ENCODE measurements around the gene ZDHHC13. TPM values are rescaled to one million over a fixed set of nuclear protein-coding genes. Genes with fewer than 3 reads are reported as not detected.

Gene ZDHHC13
- total RNA-seq, 2 donors from 2014 or later, result 25.1 to 26.3 TPM

DNA sequence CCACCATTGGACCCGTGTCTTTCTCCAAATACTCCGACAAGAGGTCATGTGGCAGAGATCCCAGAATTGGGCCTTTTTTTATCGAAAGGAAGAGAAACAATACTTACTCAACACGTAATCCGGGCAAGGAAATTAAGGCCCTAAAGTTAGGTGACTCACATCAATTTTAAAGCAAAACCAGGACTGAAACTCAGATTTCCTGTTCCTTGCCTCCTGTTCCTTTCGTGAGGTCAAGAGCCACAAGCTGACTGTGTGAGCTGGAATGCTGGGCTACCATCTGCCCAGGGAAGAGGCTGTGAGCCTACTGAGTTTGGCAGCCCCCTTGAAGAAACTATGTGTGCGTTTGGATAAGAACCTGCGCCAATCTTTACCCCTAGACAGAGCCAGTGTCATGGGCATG is 29.3 kb upstream of the ZDHHC13 start:
- Mint-ChIP-seq H3K4me1 (ENCODE audit: low read depth) (no peaks in the 10 kb centered on the region), H3K27me3 (ENCODE audit: low read depth) (peaks cover 26% of the 10 kb centered on the region), H3K36me3 (ENCODE audit: insufficient read depth in 2 of 2) (no peaks in the 10 kb centered on the region), H3K9me3 (no peaks in the 10 kb centered on the region), H3K4me3 (no peak overlapping the region), H3K27ac (no peak overlapping the region)
- DNase-seq, result no peak
- ATAC-seq (replicated peaks in 1 of 2), result no peak

DNA sequence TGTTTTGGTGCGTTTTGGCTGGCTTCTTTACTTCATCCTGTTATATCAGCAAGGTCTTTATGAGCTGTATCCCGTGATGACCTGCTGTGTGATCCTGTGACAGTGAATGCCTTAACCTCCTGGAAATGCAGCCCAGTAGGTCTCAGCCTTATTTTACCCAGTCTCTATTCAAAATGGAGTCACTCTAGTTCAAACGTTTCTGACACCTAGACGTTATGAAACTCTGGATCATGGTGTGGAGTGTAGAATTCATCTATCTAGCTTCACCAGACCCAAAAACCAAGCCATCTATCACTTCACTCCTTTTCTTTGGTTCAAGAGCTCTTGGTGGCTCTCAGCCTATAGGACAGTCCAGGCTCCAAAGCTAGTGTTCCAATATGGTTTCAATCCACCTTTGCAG is 28.2 kb upstream of the ZDHHC13 start:
- Mint-ChIP-seq H3K4me3 (no peak overlapping the region), H3K4me1 (ENCODE audit: low read depth) (no peaks in the 10 kb centered on the region), H3K27ac (no peak overlapping the region), H3K27me3 (ENCODE audit: low read depth) (peaks cover 36% of the 10 kb centered on the region), H3K36me3 (ENCODE audit: insufficient read depth in 2 of 2) (no peaks in the 10 kb centered on the region), H3K9me3 (no peaks in the 10 kb centered on the region)
- ATAC-seq (replicated peaks in 1 of 2), result no peak
- DNase-seq, result no peak

DNA sequence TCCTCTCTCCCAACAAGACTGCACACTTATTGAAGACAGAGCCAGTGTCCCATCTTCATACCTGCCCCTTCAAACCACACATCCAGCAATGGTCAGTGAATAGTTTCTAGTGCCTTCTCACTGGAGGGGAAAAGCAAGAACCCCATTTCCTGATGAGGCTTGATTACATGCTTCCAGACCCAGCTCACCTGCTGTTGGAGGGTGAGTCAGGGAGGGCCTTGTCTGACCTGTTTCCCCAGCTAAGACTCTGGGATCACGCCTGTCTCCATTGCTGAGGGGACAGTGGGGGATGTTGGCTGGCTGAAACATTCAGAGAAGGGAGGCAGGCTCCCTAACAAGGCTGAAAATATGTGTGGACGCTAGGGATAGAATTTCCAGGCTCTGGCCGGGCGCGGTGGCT is 27.5 kb upstream of the ZDHHC13 start:
- Mint-ChIP-seq H3K4me3 (no peak overlapping the region), H3K4me1 (ENCODE audit: low read depth) (no peaks in the 10 kb centered on the region), H3K9me3 (no peaks in the 10 kb centered on the region), H3K27ac (no peak overlapping the region), H3K36me3 (ENCODE audit: insufficient read depth in 2 of 2) (no peaks in the 10 kb centered on the region), H3K27me3 (ENCODE audit: low read depth) (peaks cover 36% of the 10 kb centered on the region)
- no peak for ATAC-seq (replicated peaks in 1 of 2)
- no peak for DNase-seq

DNA sequence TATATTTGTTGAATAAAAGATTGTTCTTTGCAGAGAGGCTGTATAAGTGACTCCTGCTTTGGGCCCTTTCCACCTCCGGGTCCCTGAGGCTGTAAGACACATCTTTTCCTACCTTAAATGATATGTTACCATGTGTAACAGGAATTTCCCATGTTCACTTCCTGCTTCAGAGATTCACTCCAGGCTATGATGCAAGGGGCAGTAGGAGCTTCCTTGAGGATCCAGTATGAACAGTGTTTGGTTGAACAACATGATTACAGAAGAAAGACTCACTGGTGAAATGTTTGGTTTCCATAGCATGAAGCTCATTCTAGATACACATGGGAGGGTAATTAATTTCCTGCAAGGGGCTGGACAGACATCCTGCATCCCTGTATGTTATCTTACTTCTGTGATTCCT is 25.6 kb upstream of the ZDHHC13 start:
- Mint-ChIP-seq H3K9me3 (no peaks in the 10 kb centered on the region), H3K36me3 (ENCODE audit: insufficient read depth in 2 of 2) (no peaks in the 10 kb centered on the region), H3K27me3 (ENCODE audit: low read depth) (peaks cover 36% of the 10 kb centered on the region), H3K4me1 (ENCODE audit: low read depth) (no peaks in the 10 kb centered on the region), H3K27ac (no peak overlapping the region), H3K4me3 (no peak overlapping the region)
- ATAC-seq (replicated peaks in 1 of 2), result no peak
- no peak for DNase-seq

DNA sequence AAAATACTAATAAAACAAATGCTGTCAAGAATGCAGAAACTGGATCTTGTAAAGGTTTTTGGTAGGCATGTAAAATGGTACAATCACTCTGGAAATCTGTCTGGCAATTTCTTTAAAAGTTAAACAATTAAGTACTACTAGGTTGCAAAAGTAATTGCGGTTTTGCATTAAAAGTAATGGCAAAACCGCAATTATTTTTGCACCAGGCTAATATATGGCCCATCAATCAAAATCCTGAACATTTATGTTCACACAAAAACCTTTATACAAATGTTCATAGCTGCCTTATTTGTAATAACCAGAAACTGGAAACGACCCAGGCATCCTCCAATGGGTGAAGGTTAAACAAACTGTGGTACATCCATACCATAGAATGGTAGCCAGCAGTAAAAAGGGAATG is 24.6 kb upstream of the ZDHHC13 start:
- Mint-ChIP-seq H3K27ac (no peak overlapping the region), H3K4me3 (no peak overlapping the region), H3K36me3 (ENCODE audit: insufficient read depth in 2 of 2) (no peaks in the 10 kb centered on the region), H3K27me3 (ENCODE audit: low read depth) (peaks cover 39% of the 10 kb centered on the region), H3K4me1 (ENCODE audit: low read depth) (no peaks in the 10 kb centered on the region), H3K9me3 (no peaks in the 10 kb centered on the region)
- ATAC-seq (replicated peaks in 1 of 2) (no peak), DNase-seq (no peak)

DNA sequence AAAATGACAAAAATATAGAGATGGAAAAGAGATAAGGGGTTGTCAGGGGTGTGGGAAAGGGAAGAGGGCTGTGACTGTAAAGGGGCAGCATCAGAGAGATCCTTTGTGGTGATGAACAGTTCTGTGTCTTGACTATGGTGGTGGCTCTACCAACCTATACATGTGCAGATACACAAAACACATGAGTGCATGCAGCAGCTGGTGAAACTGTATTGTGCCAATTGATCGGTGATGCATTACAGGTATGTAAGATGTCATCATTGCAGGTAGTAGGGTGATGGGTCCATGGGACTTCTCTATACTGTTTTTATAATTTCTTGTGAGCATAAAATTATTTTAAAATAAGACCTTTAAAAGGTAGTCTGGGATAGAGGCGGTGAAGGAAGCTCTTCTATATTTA is 24.1 kb upstream of the ZDHHC13 start:
- Mint-ChIP-seq H3K4me3 (no peak overlapping the region), H3K27ac (no peak overlapping the region), H3K9me3 (peaks cover 0 to 2% of the 10 kb centered on the region in 2 donors), H3K27me3 (ENCODE audit: low read depth) (peaks cover 44% of the 10 kb centered on the region), H3K4me1 (ENCODE audit: low read depth) (no peaks in the 10 kb centered on the region), H3K36me3 (ENCODE audit: insufficient read depth in 2 of 2) (no peaks in the 10 kb centered on the region)
- no peak for ATAC-seq (replicated peaks in 1 of 2)
- no peak for DNase-seq

DNA sequence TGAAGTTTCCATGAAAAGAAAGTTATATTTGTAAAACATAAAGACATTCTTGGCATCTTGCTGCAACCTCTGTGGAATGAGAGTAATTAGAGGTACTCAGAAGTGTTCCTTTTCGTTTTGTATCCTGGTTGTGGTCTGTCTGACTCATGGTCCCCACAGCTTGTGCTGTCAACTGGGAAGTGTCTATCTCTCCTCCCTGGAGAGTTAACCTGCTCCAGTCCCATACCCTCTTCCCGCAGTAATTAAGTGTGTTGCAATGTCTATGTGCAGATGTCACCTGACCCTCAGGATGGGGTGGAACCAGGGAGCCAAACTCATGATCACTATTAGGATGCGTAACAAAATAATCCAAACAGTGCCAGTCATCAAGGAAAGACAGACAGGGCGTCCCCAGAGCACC is 23.0 kb upstream of the ZDHHC13 start:
- H3K4me3 Mint-ChIP-seq, result no peak overlapping the region
- no peaks in the 10 kb centered on the region for H3K36me3 Mint-ChIP-seq (ENCODE audit: insufficient read depth in 2 of 2)
- H3K4me1 Mint-ChIP-seq (ENCODE audit: low read depth), result no peaks in the 10 kb centered on the region
- no peak overlapping the region for H3K27ac Mint-ChIP-seq
- peaks cover 0 to 2% of the 10 kb centered on the region in 2 donors for H3K9me3 Mint-ChIP-seq
- DNase-seq (no peak), ATAC-seq (replicated peaks in 1 of 2) (no peak)
- H3K27me3 Mint-ChIP-seq (ENCODE audit: low read depth), result peaks cover 44% of the 10 kb centered on the region

DNA sequence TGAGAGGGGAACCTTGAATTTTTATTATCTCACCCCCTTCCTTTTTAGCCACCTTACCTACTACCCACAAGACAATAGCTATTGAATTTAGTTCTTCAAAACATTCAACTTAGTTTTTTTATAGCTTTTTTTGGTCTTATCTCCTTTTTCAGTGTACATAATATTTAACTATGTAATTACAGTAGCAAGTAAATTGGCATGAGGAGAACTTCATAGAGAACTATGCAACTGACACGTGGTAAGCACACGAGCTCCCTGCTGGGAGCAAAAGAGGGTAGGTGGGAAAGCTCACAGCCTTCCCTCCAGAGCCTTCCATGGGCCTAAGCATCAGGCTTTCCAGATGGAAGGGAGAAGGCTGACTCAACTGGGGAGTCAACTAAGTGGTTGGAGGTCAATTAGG is 22.1 kb upstream of the ZDHHC13 start:
- no peak overlapping the region for H3K4me3 Mint-ChIP-seq
- no peak for ATAC-seq (replicated peaks in 1 of 2)
- no peaks in the 10 kb centered on the region for H3K4me1 Mint-ChIP-seq (ENCODE audit: low read depth)
- no peaks in the 10 kb centered on the region for H3K36me3 Mint-ChIP-seq (ENCODE audit: insufficient read depth in 2 of 2)
- peaks cover 0 to 2% of the 10 kb centered on the region in 2 donors for H3K9me3 Mint-ChIP-seq
- no peak overlapping the region for H3K27ac Mint-ChIP-seq
- H3K27me3 Mint-ChIP-seq (ENCODE audit: low read depth), result peaks cover 39% of the 10 kb centered on the region
- DNase-seq, result no peak

DNA sequence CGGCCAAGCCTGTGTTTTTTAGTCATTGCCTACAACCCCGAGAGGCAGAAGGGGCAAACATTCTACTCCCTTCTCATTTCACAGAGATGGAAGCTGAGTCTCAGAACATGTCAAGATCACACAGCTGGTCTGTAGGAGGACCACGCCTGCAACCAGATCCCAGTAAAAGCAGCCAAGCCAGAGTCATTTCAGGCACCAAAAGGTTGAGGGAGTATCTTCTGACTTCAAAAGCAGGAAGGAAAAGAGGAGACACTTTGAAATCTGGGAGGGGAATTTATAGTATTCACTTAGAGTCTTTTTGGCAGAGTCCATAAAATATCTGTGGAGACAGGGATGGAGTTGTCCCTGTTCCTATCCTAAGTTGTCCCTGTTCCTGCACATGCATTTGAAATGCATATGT is 17.9 kb upstream of the ZDHHC13 start:
- Mint-ChIP-seq H3K27ac (no peak overlapping the region), H3K4me1 (ENCODE audit: low read depth) (no peaks in the 10 kb centered on the region), H3K4me3 (no peak overlapping the region), H3K9me3 (peaks cover 2% of the 10 kb centered on the region in 2 donors), H3K36me3 (ENCODE audit: insufficient read depth in 2 of 2) (no peaks in the 10 kb centered on the region), H3K27me3 (ENCODE audit: low read depth) (peaks cover 20% of the 10 kb centered on the region)
- DNase-seq (no peak), ATAC-seq (replicated peaks in 1 of 2) (no peak)

DNA sequence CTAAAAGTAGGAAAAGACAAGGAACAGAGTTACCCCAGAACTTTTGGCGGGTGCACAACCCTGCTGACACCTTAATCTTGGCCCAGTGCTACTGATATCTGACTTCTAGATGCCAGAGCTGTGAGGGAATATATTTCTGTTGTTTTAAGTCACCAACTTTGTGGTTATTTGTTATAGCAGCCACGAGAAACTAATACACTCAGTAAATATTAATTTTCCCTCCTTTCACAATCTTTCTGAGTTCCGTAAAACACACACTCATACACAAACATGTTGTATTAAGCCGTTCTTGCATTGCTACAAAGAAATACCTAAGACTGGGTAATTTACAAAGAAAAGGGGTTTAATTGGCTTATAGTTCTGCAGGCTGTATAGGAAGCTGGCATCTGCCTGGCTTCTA is 16.1 kb upstream of the ZDHHC13 start:
- DNase-seq (no peak), ATAC-seq (replicated peaks in 1 of 2) (no peak)
- Mint-ChIP-seq H3K27me3 (ENCODE audit: low read depth) (peaks cover 20% of the 10 kb centered on the region), H3K4me3 (no peak overlapping the region), H3K9me3 (peaks cover 2% of the 10 kb centered on the region in 2 donors), H3K27ac (no peak overlapping the region), H3K36me3 (ENCODE audit: insufficient read depth in 2 of 2) (no peaks in the 10 kb centered on the region), H3K4me1 (ENCODE audit: low read depth) (no peaks in the 10 kb centered on the region)

DNA sequence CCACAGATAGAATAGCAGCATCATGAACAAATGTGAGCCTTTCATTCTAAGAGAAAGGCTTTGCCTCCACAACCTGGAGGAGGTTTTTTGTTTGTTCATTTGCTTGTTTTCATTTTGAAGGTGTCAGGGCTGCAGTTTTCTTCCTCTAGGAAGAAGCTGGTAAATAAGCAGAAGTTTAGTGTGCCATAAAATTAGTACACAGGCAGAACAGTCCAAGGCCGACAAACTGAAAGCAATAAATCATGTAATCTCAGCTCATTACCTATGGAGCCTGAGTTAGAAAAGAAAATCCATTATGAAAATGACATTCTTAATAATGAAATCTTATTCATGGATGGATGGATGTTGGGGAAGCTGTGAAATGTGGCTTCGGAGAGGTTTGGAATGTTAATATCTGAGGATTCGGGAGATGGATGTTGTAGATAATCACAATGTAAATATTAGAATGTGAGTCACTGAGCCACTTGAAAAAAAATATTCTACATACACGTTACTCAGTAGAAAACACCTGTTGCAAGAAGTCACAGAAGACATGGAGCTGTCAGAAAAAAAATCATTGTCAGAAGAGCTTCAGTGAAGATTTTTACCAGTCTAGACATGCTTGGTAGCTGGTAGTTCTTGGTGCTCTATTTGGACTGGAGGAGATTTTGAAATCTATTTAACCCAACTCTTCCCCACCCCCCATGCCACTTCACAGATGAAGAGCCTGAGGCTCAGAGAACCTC is 15.0 kb upstream of the ZDHHC13 start:
- H3K27me3 Mint-ChIP-seq (ENCODE audit: low read depth), result peaks cover 17% of the 10 kb centered on the region
- no peak overlapping the region for H3K4me3 Mint-ChIP-seq
- no peaks in the 10 kb centered on the region for H3K4me1 Mint-ChIP-seq (ENCODE audit: low read depth)
- no peaks in the 10 kb centered on the region for H3K36me3 Mint-ChIP-seq (ENCODE audit: insufficient read depth in 2 of 2)
- no peak overlapping the region for H3K27ac Mint-ChIP-seq
- ATAC-seq (replicated peaks in 1 of 2) (no peak), DNase-seq (no peak)
- peaks cover 2% of the 10 kb centered on the region in 2 donors for H3K9me3 Mint-ChIP-seq

DNA sequence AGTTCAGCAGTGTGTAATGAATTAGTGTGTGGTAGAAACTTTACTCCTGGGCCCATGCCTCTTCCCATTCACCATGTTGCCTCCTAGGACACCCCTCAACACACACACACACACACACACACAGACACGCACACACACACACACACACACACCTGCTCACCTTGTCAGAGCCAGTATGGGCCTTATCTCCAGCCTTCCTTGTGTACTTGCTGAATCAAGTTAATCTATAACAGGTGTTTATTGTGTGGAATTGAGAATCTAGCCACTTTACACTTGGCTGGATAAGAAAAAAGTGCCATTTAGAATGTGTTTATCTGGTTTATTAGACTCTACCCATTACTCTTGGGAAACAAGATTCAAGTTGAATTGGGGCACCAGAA is 14.5 kb upstream of the ZDHHC13 start:
- H3K4me1 Mint-ChIP-seq (ENCODE audit: low read depth), result no peaks in the 10 kb centered on the region
- H3K9me3 Mint-ChIP-seq, result peaks cover 2% of the 10 kb centered on the region in 2 donors
- no peaks in the 10 kb centered on the region for H3K36me3 Mint-ChIP-seq (ENCODE audit: insufficient read depth in 2 of 2)
- H3K27ac Mint-ChIP-seq, result no peak overlapping the region
- peaks cover 11% of the 10 kb centered on the region for H3K27me3 Mint-ChIP-seq (ENCODE audit: low read depth)
- no peak for DNase-seq
- H3K4me3 Mint-ChIP-seq, result no peak overlapping the region
- ATAC-seq (replicated peaks in 1 of 2), result no peak

DNA sequence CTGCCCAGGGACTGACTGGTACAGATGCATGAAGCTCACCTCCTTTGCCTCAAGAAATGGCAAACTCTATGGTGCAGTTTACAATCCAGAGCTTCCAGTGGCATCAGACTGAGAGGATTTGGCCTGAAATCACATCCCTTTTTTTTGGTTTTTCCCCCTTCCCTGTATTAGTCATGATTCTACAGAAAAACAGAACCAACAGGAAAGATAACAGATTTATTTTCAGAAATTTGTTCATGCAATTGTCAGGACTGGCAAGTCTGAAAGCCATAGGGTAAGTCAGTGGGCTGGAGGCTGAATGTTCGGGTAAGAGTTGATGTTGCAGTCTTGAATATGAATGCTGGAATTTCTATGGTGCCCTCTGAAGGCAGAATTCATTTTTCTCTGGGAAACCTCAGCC is 12.0 kb upstream of the ZDHHC13 start:
- peaks cover 0 to 2% of the 10 kb centered on the region in 2 donors for H3K9me3 Mint-ChIP-seq
- H3K36me3 Mint-ChIP-seq (ENCODE audit: insufficient read depth in 2 of 2), result no peaks in the 10 kb centered on the region
- DNase-seq, result no peak
- no peak for ATAC-seq (replicated peaks in 1 of 2)
- no peak overlapping the region for H3K4me3 Mint-ChIP-seq
- no peak overlapping the region for H3K27ac Mint-ChIP-seq
- H3K4me1 Mint-ChIP-seq (ENCODE audit: low read depth), result no peaks in the 10 kb centered on the region
- peaks cover 7% of the 10 kb centered on the region for H3K27me3 Mint-ChIP-seq (ENCODE audit: low read depth)

DNA sequence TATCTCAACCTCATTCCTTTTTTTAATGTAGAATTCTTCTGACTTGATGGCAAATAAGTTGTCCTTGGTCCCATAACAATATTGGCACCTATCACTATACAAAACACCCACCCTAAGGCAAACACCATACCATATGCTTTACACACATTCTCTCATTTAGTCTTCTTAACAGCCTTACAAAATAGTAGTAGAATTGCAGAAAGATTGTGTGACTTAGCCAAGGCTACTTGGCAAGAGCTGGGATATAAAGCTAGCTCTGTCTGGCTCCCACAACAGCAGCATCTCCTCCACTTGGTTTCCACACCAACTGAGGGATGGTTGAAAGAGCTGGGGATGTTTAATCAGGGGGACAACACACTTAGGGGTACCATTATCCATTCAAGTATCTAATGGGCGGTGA is 9.8 kb upstream of the ZDHHC13 start:
- Mint-ChIP-seq H3K4me1 (ENCODE audit: low read depth) (no peaks in the 10 kb centered on the region), H3K36me3 (ENCODE audit: insufficient read depth in 2 of 2) (no peaks in the 10 kb centered on the region), H3K9me3 (no peaks in the 10 kb centered on the region), H3K27me3 (ENCODE audit: low read depth) (peaks cover 2% of the 10 kb centered on the region), H3K4me3 (no peak overlapping the region), H3K27ac (no peak overlapping the region)
- DNase-seq (no peak), ATAC-seq (replicated peaks in 1 of 2) (no peak)
